NCI-H345 treated with DMSO at 0.1 percent for 48 hours (cell line): ENCODE measurements around the gene MMP20.

ENCODE experiments used
- DNase-seq: peaks from one replicate; lab custom pipeline; 2025; ENCODE audit not compliant: unreplicated experiment; lab: John Stamatoyannopoulos, UW

Gene MMP20

DNA sequence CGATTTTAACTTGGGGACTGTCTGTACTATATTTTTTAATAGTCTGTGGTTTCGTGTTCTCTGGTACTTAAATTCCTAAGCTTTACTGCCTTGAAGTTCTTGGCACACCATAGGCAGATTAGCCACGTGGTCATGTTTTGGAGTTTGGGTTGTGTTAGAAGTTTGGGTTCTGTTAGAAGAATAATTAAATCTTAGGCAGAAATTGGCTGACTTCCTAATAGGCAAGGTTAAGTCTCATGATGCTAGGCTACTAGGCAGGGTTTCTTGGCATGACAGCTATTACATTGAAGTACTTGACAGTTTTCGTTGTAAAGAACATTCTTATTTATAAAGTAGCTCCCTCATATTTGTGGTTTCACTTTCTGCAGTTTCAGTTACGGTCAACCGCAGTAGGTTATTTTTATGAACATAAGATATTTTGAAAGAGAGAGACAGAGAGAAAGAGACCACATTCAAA is 64.5 kb downstream of the MMP20 start:
- no peak for DNase-seq

DNA sequence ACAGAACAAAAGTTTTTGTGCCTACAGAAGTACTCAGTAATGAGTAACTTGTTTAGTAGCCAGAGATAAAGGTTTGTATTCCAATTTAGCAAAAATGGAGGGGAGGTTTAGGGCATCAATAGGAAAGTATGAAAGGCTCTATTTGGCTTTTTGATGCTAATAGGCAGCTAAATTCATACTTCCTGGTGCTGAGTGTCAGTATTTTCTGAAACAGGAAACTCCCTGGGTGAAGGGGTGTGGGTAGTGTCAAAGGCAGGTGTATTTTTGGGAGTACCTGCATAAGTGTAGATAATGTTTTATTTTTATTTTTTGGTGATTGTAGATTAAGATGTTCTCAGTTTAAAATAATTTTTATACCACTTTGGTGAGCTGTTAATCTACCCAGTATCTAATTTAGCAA is 65.3 kb downstream of the MMP20 start:
- no peak for DNase-seq

DNA sequence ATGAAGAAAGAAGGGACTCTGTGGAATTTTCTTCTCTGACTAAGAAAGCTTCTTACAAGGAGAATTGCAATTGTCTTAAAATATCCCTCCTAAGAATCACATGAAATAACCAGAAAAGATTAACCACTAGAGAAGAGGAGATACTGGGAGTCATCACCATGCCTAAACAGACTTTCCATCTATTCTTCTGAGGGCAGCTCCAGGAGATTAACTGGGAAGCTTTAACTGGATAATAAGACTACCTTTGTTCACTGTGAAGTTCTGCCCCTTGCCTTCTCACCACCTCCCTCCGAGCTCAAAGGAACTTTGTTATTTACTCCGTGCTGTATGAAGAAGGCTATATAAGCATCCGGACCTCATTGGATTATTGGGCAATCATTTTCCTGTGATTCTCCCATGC is 70.0 kb downstream of the MMP20 start:
- DNase-seq: no peak

DNA sequence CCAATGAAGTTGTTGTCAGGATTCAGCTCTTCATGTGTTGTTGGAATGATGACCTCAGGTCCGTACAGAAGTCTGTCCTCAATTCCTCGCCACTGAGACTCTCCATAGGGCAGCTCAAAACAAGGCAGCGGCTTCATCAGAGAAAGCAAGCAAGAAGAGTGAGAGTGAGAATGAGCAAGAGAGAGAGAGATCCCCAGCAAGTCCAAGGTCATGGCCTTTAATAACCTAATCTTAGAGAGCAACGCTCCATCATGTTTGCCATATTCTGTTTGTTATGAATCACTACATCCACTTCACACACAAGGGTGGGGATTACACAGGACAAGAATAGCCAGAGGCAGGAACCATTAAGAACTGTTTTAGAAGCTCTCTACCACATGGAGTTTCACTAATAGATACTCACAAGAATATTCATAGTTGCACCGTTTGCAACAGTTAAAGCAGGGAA is 71.3 kb downstream of the MMP20 start:
- DNase-seq: no peak

DNA sequence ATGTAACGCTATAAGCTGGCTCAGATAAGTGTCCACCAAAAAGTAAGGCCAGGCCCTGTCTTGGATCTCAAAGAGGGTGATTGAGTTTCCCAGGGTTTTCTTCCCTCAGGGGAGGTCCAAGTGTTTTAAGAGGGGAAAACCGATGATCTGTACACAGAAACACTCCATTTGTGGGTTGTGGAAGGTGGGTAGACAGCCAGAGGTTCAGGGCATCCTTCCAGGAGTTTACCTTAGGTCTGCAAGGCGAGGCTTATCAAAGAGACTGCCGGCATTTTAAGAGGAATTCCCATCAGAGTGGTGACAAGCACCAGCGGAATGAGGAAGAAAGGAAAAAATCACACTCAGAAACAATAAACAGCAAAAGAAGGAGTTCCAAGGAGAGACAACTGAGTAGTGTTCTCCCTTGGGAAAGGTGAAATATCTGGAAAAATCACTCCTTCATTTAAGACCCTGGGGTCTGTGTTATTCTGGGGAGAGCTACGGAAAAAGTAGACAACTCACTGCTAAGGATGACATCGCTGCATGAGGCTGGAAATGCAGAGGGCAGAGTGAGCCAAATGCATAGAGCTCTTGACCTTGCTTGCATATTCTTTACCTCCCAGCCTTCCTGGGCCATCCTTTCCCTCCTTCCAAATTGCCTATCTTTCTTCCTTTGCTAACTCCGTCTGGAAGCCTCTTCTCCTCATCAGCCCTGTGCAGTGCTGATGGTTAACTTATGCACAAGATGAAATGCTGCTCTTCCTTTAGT is 72.5 kb downstream of the MMP20 start:
- no peak for DNase-seq

DNA sequence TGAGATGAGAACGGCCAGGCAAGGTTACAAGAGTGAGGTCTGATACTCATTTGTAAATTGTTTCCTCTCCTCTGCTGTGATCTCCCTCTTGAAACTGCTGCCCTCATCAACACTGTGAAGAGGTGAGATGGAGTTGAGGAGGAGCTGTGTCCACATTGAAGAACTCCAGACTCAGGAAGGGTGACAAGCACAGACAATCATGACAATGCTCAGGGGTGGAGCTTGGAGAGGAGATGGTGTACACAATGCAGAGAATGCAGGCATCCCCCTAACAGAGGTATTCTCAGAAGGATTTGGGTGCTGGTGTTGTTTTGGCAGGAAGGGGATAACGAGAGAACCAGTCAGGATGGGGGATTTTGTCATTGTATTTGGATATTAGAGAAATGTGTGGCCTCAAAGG is 73.1 kb downstream of the MMP20 start:
- DNase-seq: no peak

DNA sequence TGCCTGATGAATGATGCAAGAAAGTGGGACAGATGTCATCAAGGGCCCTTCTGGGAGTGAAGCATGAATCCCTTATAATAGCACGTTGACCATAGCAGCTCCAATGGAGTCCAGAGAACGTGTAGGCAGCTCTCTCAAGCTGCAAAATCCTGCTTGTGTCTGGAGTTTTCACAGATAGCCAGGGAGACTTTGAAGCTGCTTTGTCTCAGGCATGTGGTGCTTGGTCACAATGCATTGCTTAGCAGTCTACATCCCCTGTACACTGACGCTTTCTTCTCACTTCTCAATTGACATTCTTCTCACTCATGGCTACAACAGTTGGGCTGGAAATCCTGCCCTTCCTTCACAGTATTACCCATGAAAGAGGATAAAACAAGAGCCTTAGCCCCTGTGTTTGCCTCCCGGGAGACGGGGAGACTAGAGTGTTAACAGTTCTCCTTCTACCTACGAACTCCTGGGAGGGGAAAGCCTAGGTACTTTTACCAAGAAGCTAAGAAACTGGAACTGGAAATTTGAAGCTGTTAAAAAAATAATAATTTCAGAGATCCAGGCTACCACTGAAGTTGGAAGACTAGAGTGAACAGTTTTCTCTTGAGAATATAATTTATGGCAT is 73.9 kb downstream of the MMP20 start:
- no peak for DNase-seq

DNA sequence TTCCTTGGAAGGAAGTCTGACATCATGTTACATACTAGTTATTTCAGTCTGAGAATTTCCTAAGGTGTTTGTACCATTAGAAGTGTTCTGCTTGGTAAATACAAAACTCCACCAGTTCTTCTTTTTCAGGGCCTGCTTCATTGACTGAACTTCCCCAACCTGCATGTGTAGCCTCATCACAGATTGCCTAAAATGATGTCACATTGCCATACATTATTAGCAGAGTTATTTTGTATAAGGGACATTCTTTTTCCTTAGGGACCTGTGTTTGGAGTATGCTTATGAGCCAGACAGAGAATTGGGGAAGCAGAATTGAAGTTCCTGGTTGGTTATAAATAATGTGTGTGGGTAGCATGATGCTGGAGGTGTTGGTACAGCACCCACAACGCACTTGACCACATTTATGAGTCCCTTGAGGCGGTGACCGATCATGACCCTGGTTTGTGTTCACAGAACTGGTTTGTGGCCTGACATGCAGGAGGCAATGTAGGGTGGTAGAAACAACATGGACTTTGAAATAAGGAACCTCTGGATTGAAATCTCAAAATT is 78.1 kb downstream of the MMP20 start:
- DNase-seq: no peak

DNA sequence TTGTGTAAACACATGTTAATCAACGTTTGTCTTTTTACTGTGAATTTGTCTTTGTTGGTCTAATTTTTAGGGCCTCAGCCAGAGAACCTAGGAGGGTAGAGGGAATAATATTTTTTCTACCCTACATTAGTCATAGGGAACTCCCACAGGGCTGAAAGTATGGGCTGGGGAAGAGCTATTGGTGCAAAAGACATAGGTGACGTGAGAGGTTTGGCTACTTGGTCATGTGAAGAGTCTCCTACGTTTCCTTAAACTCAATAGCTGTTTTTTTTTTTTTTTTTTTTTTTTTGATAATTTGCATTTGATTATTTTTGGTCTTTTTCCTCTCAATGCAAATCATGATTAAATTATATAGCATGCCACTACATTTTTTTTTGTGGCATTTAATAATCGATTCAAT is 78.7 kb downstream of the MMP20 start:
- DNase-seq: no peak

DNA sequence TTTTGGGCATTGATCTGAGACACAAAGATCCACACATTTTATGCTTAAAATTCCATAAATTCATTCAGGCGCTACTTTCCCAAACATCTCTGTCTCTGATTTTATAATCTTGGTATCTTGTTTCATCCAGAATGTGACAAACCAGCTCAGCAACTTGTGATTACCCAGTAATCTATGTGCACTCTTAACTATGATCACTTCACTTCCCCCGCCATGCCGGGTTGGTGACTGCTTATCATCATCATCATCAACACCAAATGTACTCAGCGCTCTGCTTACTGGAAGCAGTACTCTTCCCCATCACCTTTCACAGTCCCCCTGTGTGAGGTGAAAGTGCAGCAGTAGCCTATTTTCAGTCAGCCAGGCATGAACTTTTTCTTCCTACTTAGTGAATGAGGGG is 79.4 kb downstream of the MMP20 start:
- DNase-seq: no peak

DNA sequence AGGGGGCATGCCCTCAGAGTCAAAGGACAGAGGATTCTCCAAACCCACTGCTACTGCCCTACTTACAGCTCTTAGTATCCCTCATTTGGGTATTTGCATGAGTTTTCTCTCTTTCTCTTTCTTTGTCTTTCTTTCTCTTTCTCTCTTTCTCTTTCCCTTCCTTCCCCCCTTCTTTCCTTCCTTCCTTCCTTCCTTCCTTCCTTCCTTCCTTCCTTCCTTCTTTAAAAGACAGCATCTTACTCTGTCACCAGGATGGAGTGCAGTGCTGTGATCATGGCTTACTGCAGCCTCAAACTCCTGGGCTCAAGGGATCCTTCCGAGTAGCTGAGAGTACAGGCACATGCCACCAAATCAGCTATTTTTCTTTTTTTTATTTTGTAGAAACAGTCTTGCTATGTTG is 80.5 kb downstream of the MMP20 start:
- no peak for DNase-seq

DNA sequence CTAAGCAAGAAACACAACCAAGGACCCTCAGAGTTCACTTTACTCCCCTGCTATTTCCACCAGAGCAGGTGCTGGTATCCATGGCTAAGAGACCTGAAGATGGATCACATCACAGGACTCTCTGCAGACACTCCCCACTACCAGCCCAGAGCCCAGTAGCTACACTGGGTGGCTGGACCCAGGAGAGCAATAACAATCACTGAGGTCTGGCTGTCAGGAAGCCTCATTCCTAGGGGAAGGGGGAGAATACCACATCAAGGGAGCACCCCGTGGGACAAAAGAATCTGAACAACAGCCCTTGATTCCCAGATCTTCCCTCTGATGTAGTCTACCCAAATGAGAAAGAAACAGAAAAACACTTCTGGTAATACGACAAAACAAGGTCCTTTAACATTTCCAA is 85.6 kb downstream of the MMP20 start:
- no peak for DNase-seq

DNA sequence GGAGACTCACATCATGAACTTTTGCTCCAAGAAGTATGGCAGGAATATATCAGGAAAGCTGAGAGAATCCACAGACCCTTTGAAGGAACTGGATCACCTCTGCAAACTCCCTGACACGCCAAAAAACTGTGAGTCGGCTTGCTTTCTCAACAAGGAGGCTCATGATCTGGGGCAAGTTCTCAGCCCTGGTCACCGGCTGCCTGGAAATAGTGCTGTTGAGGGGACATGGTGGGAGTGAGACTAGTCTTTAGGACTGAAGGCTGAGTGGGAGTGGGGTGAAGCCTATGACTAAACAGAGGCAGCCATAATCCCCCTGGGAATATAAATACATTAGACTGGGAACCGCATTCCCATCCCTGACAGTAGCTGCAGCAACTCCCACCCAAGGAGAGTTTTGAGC is 86.2 kb downstream of the MMP20 start:
- DNase-seq: no peak

DNA sequence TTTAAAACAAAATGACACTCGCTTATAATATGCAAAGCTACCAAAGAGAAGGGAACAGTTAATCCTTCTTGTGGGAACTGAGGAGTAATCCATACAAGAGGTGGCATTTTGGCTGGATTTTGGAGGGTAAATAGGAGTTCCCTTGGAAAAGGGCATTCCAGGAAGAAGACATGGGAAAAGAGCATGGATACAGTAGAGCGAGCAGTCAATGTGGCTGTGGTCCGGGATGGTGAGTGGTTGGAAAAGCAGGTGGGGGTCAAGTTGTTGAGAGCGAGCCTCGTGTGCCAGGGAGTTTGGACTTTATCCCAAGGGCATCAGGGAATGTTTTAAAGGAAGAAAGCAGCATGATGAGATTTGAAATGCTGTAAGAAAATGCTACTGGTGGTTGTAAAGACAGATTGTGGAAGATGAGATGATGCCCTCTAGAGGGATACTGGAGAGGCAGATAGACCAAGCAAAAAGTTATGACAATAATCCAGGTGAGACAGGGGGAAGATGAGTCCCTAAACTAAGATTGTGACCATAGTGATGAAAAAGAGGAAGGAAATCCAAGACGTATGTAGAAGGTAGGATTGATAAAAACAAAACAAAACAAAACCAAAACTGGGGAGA is 90.8 kb downstream of the MMP20 start:
- no peak for DNase-seq

DNA sequence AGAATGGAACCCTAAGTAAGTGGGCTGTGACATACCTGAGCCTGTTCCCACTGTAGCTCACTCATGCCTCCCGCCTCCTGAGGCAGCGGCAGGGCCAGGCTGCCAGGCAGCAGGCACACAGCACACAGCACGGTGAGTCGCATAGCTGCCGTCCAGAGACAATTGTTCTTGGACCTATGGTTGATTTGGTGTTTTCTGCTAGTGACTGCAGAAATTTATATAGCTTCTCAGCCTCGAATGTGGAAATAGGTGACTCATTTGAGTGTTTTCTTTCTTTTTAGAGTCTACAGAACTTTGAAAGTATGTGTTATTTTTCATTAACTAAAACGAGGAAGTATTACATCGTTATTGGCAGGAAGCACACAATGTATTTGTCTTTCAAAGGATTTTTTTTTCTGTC is 94.6 kb downstream of the MMP20 start, which contains the start of gene MMP7:
Gene MMP7 (minus strand): TSS at position 190 of the 400 bp plus-strand sequence. CDS start 47 bp downstream, at position 143.
- no peak for DNase-seq

DNA sequence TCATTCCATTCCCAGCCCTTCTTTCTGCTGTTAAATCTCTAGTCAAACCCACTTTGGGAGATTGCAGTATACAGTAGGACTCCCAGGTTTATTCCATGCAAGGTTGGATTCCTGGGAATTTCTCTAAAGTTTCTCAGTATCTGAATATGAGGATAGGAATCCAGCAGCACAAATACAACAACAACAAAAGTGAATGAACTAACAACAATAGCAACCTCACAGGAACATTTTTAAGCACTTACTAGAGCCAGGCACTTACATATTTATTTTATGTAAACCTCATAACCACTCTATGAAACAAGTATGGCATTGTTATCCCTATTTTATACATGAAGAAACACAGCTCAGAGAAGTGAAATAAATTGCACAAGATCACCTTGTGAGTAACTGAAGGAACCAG is 96.5 kb downstream of the MMP20 start:
- no peak for DNase-seq

DNA sequence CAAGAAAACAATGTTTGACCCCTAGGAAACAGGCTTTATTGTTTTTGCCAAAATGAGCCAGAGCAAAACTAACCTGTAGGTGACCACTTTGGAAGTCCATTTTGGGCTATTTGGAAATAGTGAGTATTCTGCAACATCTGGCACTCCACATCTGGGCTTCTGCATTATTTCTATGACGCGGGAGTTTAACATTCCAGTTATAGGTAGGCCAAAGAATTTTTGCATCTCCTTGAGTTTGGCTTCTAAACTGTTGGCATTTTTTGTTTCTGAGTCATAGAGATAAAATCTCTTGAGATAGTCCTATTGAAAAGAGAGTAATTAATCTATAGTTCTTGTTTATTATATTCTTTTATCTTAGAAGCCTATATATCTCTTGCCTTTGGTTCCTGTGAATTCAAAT is 97.4 kb downstream of the MMP20 start:
- DNase-seq: no peak

DNA sequence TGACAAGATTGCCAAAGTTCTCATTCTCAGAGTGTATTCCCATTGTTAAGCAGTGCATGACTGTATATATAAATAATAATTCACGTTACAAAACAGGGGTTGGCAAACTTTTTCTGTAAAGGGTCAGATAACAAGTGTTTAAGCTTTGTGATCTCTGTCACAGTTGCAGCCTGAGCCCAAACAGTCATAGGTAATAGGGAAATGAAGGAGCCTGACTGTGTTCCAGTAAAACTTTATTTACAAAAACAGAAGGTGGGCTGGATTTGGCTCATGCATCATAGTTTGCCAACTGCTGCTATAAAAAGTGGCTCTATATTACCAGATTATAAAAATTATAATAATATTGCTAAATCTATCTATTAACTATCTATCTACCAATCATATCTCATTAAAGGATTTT is 98.1 kb downstream of the MMP20 start:
- no peak for DNase-seq
